Bronchial epithelial cell (primary cell): ENCODE results near the gene OAS1. TPM values are rescaled to one million over a fixed set of nuclear protein-coding genes. Genes with fewer than 3 reads are reported as not detected.

ENCODE experiments used
- DNase-seq: peaks from one replicate; pipeline ENCODE4 v3.0.0-alpha.2; 2010; ENCODE audit warnings: low read depth
- FAIRE-seq: peaks from 2 replicates; lab custom pipeline; 2011; peaks lifted over from hg19 to GRCh38; lab: Jason Lieb, UNC
- H3K27me3 ChIP-seq: 2 replicates; pipeline ENCODE4 v1.5.1; 2011; ENCODE audit warnings: low read length; ENCODE audit not compliant: control insufficient read depth, insufficient read depth
- H3K36me3 ChIP-seq: 2 replicates; pipeline ENCODE4 v1.5.1; 2011; ENCODE audit warnings: low read length; ENCODE audit not compliant: control insufficient read depth, insufficient read depth
- H3K4me3 ChIP-seq: 2 replicates; pipeline ENCODE4 v1.5.1; 2011; ENCODE audit warnings: mild to moderate bottlenecking, low read depth, low read length, control low read depth
- CTCF ChIP-seq: IDR thresholded peaks from 2 replicates; pipeline ENCODE4 v1.5.1; 2011; ENCODE audit warnings: mild to moderate bottlenecking, moderate library complexity, low read length, control low read depth, inconsistent platforms; ENCODE audit not compliant: insufficient read depth, severe bottlenecking
- total RNA-seq: library from RNA; depleted of rRNA; stranded (reverse); fragments of >200 nt; gene quantifications from 2 replicates; pipeline ENCODE4 v1.2.1, GENCODE V29; 2014

OAS1 gene
- total RNA-seq, 1 donor from 2014 or later: 1.3 TPM

- Histone ChIP-seq H3K36me3 (no peaks in the 10 kb centered on the region), H3K4me3 (no peak overlapping the region), H3K27me3 (no peaks in the 10 kb centered on the region)
- no peak for TF ChIP-seq CTCF
- FAIRE-seq (no peak), DNase-seq (no peak)
Observed at GRCh38 chr12:112887550-112887949, 19.2 kb upstream of the OAS1 start.

- no peak for DNase-seq
- no peaks in the 10 kb centered on the region for H3K27me3 ChIP-seq
- no peaks in the 10 kb centered on the region for H3K36me3 ChIP-seq
- peak; percentile 43 for FAIRE-seq
- TF ChIP-seq CTCF: no peak
- no peak overlapping the region for H3K4me3 ChIP-seq
Observed at GRCh38 chr12:112891093-112892024, 15.4 kb upstream of the OAS1 start.

- DNase-seq (no peak), FAIRE-seq (no peak)
- no peaks in the 10 kb centered on the region for H3K36me3 ChIP-seq
- no peaks in the 10 kb centered on the region for H3K27me3 ChIP-seq
- H3K4me3 ChIP-seq: no peak overlapping the region
- TF ChIP-seq CTCF: no peak
Observed at GRCh38 chr12:112892856-112893255, 13.9 kb upstream of the OAS1 start.

- TF ChIP-seq CTCF: no peak
- peak; percentile 43 for FAIRE-seq
- no peaks in the 10 kb centered on the region for H3K36me3 ChIP-seq
- no peaks in the 10 kb centered on the region for H3K27me3 ChIP-seq
- no peak overlapping the region for H3K4me3 ChIP-seq
- no peak for DNase-seq
Observed at GRCh38 chr12:112894128-112894527, 12.6 kb upstream of the OAS1 start.

- Histone ChIP-seq H3K36me3 (no peaks in the 10 kb centered on the region), H3K27me3 (no peaks in the 10 kb centered on the region), H3K4me3 (no peak overlapping the region)
- no peak for TF ChIP-seq CTCF
- no peak for DNase-seq
- FAIRE-seq: no peak
Observed at GRCh38 chr12:112898380-112898779, 8.4 kb upstream of the OAS1 start.
